ENCODE results near the gene SAP25. TPM values are rescaled to one million over a fixed set of nuclear protein-coding genes. Genes with fewer than 3 reads are reported as not detected.

The SAP25 gene
- total RNA-seq, result 7.9 to 13.5 TPM (median 10.6 TPM) in 3 replicates

DNA sequence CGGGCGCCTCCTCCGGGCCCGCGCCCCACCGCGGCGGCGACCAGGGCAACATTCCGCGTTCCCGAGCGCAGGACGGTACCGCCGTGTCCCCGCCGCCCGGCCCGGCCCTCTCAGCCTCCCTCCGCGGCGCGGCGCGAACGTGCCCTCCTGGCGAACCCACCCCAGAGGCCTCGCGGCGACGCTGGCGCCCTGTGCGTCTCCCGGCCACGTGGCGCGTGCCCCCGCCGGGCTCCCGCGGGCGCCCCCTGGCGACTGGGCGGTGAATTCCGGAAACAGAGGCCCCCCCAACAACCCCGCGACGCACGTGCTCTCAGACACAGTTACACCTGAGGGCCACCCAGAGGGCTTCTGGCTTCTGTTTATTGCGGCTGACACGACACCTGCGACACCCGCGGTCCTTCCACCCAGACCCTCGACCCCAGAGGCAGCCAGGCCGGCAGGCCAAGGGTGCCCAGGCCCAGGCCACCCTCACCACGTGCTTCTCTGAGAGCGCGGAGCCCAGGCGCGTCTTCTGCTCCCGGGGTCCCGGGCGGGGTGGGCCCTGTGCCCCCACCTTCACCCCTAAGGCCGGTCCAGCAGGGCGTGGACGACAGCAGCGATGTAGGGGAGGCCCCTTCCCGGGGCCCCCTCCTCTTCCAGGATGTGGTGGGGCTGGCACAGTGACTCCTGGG, at the start of gene SAP25:
SAP25 (minus strand) TSS at position 210 of the 671 bp plus-strand sequence; CDS start at position 52, 158 bp downstream.
- no peak for TF ChIP-seq CTCF (IDR thresholded peaks at IDR 0.05; ENCODE audit: unreplicated experiment)
- Mint-ChIP-seq H3K27me3 (ENCODE audit: low read depth) (no peaks in the 10 kb centered on the region), H3K36me3 (peaks cover 7% of the 10 kb centered on the region), H3K4me3 (no peak within 1 kb of the TSS), H3K4me1 (peaks cover 25% of the 10 kb centered on the region), H3K9me3 (no peaks in the 10 kb centered on the region), H3K27ac (no peak within 1 kb of the TSS)
- no peak for DNase-seq (ENCODE audit: low spot score in 2 of 2, unreplicated experiment in 2 of 2)

- no peaks in the 10 kb centered on the region for H3K9me3 Mint-ChIP-seq
- TF ChIP-seq CTCF (IDR thresholded peaks at IDR 0.05; ENCODE audit: unreplicated experiment), result no peak
- H3K27me3 Mint-ChIP-seq (ENCODE audit: low read depth), result peaks cover 3% of the 10 kb centered on the region
- H3K4me1 Mint-ChIP-seq, result no peaks in the 10 kb centered on the region
- no peak for DNase-seq (ENCODE audit: low spot score in 2 of 2, unreplicated experiment in 2 of 2)
- H3K27ac Mint-ChIP-seq, result no peak overlapping the region
- H3K36me3 Mint-ChIP-seq, result peaks cover 10% of the 10 kb centered on the region
- no peak overlapping the region for H3K4me3 Mint-ChIP-seq
These were observed 47.9 kb upstream of the SAP25 start for GRCh38 chr7:100621554-100621953.

DNA sequence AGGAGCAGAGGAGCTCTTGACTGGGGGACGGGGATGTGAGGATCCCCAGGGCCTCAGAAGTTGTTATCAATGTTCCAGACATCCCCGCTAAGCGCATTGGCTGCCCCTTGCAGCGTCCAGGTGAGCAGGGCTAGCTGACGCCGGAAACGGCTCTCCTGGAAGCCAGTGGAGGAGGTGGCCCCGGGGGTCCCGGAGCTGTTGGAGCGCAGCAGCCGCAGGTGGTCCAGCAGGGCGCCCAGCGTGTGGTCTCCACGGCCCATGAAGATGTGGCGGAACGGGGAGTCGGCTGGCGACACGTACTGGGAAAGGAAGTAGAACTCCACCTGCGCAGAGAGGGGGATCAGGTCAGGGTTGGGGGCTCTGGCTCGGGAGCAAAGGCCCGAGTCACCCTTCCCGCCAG, 47.1 kb upstream of the SAP25 start:
- no peak for DNase-seq (ENCODE audit: low spot score in 2 of 2, unreplicated experiment in 2 of 2)
- peaks cover 13% of the 10 kb centered on the region for H3K36me3 Mint-ChIP-seq
- H3K4me3 Mint-ChIP-seq, result no peak overlapping the region
- no peaks in the 10 kb centered on the region for H3K9me3 Mint-ChIP-seq
- H3K4me1 Mint-ChIP-seq, result no peaks in the 10 kb centered on the region
- H3K27me3 Mint-ChIP-seq (ENCODE audit: low read depth), result peaks cover 2% of the 10 kb centered on the region
- TF ChIP-seq CTCF (IDR thresholded peaks at IDR 0.05; ENCODE audit: unreplicated experiment), result no peak
- H3K27ac Mint-ChIP-seq, result no peak overlapping the region

GRCh38 chr7:100620239-100620638, 46.5 kb upstream of the SAP25 start:
- Mint-ChIP-seq H3K27ac (no peak overlapping the region), H3K27me3 (ENCODE audit: low read depth) (no peaks in the 10 kb centered on the region), H3K4me1 (no peaks in the 10 kb centered on the region), H3K9me3 (no peaks in the 10 kb centered on the region), H3K4me3 (no peak overlapping the region), H3K36me3 (peaks cover 13% of the 10 kb centered on the region)
- no peak for TF ChIP-seq CTCF (IDR thresholded peaks at IDR 0.05; ENCODE audit: unreplicated experiment)
- DNase-seq (ENCODE audit: low spot score in 2 of 2, unreplicated experiment in 2 of 2), result no peak

GRCh38 chr7:100614308-100614861, 40.7 kb upstream of the SAP25 start:
- H3K4me1 Mint-ChIP-seq, result peaks cover 5% of the 10 kb centered on the region
- no peak overlapping the region for H3K27ac Mint-ChIP-seq
- no peaks in the 10 kb centered on the region for H3K27me3 Mint-ChIP-seq (ENCODE audit: low read depth)
- no peak for TF ChIP-seq CTCF (IDR thresholded peaks at IDR 0.05; ENCODE audit: unreplicated experiment)
- H3K4me3 Mint-ChIP-seq, result no peak overlapping the region
- H3K9me3 Mint-ChIP-seq, result no peaks in the 10 kb centered on the region
- H3K36me3 Mint-ChIP-seq, result peaks cover 7% of the 10 kb centered on the region
- no peak for DNase-seq (ENCODE audit: low spot score in 2 of 2, unreplicated experiment in 2 of 2)

Data from mesothelial cell of epicardium (in vitro differentiated cells).